ENCODE results near the gene CYP2U1.

GRCh38 chr4:107901213-107901934, 30.0 kb upstream of the CYP2U1 start:
- TF ChIP-seq POLR2A (IDR thresholded peaks at IDR 0.05), result no peak
- no peak for TF ChIP-seq CTCF (IDR thresholded peaks at IDR 0.05)
- TF ChIP-seq POLR2AphosphoS5 (IDR thresholded peaks at IDR 0.05), result no peak
- TF ChIP-seq EP300 (IDR thresholded peaks at IDR 0.05), result no peak

All from stomach (tissue), 4 donors.